HG03571 (cell line): ENCODE results near the gene PKD1L1.
"Not testable (repeated sequence)": the region's sequence is repeated elsewhere in the genome, so short reads cannot be mapped to it uniquely, and the experiment has no call there.

Experiments used
- ATAC-seq: cut with Tn5 transposase; IDR thresholded peaks from one replicate; pipeline ENCODE4 v1.9.1; 2021; ENCODE audit not compliant: unreplicated experiment

The PKD1L1 gene

GRCh38 chr7:47939425-47940036 is 8.7 kb downstream of the PKD1L1 start:
- no peak for ATAC-seq

GRCh38 chr7:47938574-47939165 is 9.6 kb downstream of the PKD1L1 start:
- ATAC-seq = no peak

- ATAC-seq = peak; percentile 58
Observed at GRCh38 chr7:47937711-47938573, 10.3 kb downstream of the PKD1L1 start.

- peak; percentile 94 for ATAC-seq
Observed at GRCh38 chr7:47937065-47937687, 11.1 kb downstream of the PKD1L1 start.

GRCh38 chr7:47936323-47936722 is 11.9 kb downstream of the PKD1L1 start:
- no peak for ATAC-seq

GRCh38 chr7:47935336-47935735 is 12.9 kb downstream of the PKD1L1 start:
- ATAC-seq = no peak

- no peak for ATAC-seq
Observed at GRCh38 chr7:47934831-47935230, 13.4 kb downstream of the PKD1L1 start.

GRCh38 chr7:47933215-47933614 is 15.1 kb downstream of the PKD1L1 start:
- no peak for ATAC-seq

GRCh38 chr7:47932466-47933037 is 15.7 kb downstream of the PKD1L1 start:
- no peak for ATAC-seq

GRCh38 chr7:47932016-47932415 is 16.2 kb downstream of the PKD1L1 start:
- no peak for ATAC-seq

- no peak for ATAC-seq
Observed at GRCh38 chr7:47931005-47932004, 17.0 kb downstream of the PKD1L1 start.

- ATAC-seq = no peak
Observed at GRCh38 chr7:47924266-47924665, 24.0 kb downstream of the PKD1L1 start.

- not testable (repeated sequence) for ATAC-seq
Observed at GRCh38 chr7:47923081-47923875, 25.0 kb downstream of the PKD1L1 start.

- ATAC-seq = not testable (repeated sequence)
Observed at GRCh38 chr7:47916514-47916913, 31.8 kb downstream of the PKD1L1 start.

- no peak for ATAC-seq
Observed at GRCh38 chr7:47915616-47915976, 32.7 kb downstream of the PKD1L1 start.

- ATAC-seq = no peak
Observed at GRCh38 chr7:47914717-47915615, 33.3 kb downstream of the PKD1L1 start.

- ATAC-seq = no peak
Observed at GRCh38 chr7:47912332-47912731, 35.9 kb downstream of the PKD1L1 start.

GRCh38 chr7:47908720-47909119 is 39.5 kb downstream of the PKD1L1 start:
- ATAC-seq = no peak
